Subcutaneous adipose tissue (tissue), 4 donors: ENCODE measurements around the gene C4BPB. TPM values are rescaled to one million over a fixed set of nuclear protein-coding genes. Genes with fewer than 3 reads are reported as not detected.

ENCODE experiments used
- total RNA-seq, 4 donors: library from RNA; depleted of rRNA; stranded (reverse); fragments of >200 nt; gene quantifications; one replicate each; pipeline ENCODE4 v1.1.0, GENCODE V29; 2016
- TF ChIP-seq, protein P1 (sequence below): fragments of 450-650 bp; IDR thresholded peaks from one replicate; pipeline ENCODE4 v1.5.1; 2016; ENCODE audit warnings: low read depth, mild to moderate bottlenecking, control low read depth, antibody characterized with exemption, moderate library complexity

The C4BPB gene
- total RNA-seq, 4 donors from 2014 or later: 0.49 to 6.3 (median 2.2) TPM; not detected in 1

DNA sequence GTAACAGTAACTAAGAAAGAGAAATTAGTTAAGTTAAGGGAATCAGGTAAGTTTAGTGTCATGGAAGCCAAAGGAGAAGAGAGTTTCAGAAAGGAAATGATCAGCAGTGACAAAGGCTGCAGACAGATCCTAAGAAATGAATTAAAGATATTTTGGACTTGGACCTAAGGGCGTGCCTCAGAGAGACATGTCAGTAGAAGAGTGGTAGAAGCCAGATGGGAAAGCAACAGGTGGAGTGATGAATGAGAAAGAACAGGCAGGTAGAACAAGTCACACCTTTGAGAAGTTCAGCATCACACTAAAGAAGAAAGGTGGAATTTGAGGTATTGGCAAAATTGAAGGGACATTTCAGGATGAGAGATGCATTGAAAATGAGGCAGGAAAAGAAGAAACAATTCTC, 14.0 kb downstream of the C4BPB start:
- TF ChIP-seq, protein P1, sequence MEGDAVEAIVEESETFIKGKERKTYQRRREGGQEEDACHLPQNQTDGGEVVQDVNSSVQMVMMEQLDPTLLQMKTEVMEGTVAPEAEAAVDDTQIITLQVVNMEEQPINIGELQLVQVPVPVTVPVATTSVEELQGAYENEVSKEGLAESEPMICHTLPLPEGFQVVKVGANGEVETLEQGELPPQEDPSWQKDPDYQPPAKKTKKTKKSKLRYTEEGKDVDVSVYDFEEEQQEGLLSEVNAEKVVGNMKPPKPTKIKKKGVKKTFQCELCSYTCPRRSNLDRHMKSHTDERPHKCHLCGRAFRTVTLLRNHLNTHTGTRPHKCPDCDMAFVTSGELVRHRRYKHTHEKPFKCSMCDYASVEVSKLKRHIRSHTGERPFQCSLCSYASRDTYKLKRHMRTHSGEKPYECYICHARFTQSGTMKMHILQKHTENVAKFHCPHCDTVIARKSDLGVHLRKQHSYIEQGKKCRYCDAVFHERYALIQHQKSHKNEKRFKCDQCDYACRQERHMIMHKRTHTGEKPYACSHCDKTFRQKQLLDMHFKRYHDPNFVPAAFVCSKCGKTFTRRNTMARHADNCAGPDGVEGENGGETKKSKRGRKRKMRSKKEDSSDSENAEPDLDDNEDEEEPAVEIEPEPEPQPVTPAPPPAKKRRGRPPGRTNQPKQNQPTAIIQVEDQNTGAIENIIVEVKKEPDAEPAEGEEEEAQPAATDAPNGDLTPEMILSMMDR: no peak

DNA sequence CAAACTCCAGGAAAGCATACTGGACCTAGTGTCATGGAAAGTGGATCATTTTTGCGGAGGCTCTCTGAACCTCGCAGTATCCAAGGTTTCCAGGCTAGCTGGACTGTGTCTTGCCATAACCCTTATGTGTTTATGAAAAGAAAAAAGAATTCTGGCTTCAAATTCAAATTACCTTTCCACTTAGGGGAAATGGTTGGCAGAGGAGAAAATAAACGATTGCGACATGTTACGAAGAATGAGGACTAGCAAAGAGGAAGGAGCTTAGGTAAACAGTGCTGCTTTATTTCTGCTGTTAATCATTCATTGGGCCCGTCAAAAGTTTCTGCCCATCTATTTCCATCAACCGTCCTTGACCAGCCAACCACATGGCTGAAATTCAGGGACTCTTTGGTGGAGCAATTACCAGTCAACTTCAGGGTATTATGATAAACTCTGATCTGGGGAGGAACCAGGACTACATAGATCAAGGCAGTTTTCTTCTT, 15.3 kb downstream of the C4BPB start, which contains the start of gene C4BPA:
C4BPA (plus strand) TSS at position 342 of the 482 bp plus-strand sequence. CDS start 8,793 bp downstream, outside the sequence.
- TF ChIP-seq, protein P1: no peak

DNA sequence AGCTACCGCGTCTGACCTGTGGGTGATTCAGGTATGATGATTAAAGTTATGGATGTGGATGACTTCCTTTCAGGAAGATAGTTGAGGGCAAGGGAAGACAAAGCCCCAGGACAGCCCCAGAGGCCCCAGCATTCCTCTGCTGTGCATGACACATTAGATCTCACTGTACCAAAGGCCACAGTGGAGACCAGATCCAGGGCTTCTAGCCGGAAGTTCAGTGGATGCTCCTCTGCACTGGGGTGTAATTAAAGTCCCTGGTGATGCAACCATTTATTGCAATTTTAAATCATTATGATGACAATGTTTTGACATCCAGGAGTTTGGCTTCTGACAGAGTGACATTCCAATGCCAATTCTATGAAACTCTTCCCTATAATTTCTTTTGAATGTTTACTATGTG, 20.3 kb downstream of the C4BPB start:
- TF ChIP-seq, protein P1: no peak

DNA sequence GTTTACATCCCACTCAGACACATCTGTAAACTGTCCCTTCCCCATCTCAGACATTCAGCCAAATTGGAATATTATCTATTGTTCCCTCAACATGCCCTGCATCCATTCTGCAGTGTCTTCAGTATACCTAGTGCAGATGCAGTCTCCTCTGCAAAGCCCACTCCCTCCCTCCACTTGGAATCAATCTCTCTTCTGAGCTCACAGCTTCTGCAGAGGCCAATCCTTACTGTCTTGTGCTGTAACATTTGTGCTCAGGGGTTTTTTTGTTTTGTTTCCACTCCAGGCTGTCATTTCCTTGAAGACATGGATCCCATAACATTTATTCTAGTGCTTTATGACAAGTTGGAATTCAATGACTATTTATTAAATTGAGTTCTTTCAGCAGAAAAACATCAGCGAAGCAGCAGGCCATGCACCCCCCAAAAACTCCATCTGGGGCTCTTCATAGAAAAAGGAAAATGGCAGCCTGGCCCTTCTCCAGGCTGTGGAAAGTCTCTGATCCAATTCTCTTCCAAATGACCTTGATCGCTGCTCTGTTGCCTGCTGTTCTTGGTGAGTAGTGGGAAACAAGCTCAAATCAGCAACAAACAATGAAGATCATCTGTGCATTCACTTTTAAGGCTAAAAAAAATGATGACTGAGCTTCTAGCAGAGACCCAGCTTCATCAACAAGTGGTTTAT, 24.1 kb downstream of the C4BPB start:
- TF ChIP-seq, protein P1: no peak

DNA sequence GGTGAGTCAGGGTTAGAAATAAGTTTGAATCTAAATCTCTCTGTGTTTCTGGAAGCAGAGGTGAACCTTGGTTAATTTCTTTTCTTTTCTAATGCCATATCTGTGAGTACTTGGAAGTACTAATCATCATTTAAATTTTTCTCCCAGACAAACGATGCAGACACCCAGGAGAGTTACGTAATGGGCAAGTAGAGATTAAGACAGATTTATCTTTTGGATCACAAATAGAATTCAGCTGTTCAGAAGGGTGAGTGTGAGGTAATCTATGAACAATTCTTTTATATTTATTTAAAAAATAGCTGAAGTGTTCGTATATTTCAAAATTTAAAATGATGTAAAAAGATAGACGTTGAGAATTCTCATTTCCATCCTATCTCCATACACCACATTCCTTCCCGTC, 26.6 kb downstream of the C4BPB start:
- TF ChIP-seq, protein P1: no peak

DNA sequence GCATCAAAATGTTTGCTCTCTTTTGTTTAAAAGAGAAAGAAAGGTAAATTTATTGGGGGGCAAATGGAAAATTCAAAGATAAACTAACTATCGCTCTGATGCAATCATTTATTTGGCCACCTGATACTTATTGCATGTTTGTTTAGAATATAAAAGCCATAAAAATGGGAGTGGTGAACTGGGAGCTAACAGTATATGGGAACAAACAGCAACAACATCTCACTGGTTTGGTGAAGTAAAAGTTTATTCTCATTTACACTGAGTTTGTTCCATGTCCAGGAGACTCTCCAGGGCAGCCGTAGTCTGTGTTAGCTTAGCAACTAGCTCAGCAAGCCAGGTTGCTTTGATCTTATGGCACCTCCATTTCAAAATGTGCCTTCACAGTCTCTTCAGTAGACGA, 35.7 kb downstream of the C4BPB start:
- TF ChIP-seq, protein P1: no peak

DNA sequence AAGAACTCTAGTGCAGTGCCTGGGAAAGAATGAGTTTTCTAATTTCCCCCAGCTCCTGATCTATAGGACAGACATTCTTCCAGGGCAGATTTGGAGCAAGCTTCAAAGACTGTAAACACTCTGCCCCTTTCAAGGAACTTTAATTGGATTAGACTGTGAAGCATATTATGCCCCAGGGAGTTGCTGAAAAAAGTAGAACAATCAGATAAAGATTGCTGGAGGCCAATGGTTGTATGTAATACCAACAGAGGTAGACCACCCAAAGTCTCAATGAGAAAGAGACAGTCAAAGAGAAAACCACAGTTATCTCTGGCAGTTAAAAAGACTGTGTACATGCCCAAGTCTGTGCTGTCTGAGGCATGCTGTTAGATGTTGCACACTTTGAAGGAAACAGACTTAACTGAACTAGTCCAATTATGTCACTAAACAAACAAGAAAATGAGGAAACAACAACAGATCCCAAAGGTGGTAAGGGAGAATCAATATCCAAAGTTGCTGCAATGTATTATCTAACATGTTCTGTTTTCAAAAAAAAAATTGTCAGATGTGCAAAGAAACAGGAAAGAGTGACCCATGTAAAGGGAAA, 39.8 kb downstream of the C4BPB start:
- TF ChIP-seq, protein P1: no peak
